Measurements from ENCODE around the gene FHAD1. TPM values are rescaled to one million over a fixed set of nuclear protein-coding genes. Genes with fewer than 3 reads are reported as not detected.
A peak's percentile ranks its signal among the peaks of the same experiment; 100 is the strongest.

FHAD1 gene
- total and polyA plus RNA-seq, 4 donors = under 0.01 to 0.13 (median 0.05) TPM; not detected in 1

DNA sequence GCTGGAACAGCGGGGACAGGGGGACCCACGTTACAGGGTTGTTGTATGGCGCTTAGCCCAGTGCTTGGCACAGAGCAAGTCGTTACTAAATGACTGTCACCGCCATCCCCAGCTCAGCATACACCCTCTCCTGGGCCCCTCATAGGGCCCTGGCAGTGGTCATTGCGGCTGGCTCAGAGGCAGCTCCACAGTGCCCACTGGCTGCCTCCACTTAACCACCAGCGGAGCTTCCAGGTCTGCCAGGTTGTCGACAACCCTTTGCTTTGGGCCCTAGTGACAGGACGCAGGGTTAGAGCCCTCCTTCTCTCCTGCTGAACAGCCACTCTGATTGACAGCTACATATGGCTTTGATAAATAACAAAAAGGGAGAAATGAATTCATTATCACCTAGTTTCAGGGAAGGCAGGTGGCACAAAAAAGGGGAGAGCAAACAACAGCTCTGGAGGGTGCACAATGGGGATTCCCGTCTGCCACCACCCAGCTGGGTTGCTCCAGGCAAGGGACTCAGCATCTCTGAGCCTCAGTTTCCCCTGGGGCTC lies 167.5 kb downstream of the FHAD1 start:
- WGBS = 91% methylated on average over 10 of the region's 10 CpGs
- Histone ChIP-seq H3K4me1 (ENCODE audit: control insufficient read depth in 4 of 4, insufficient read depth in 4 of 4, low read length in 3 of 4) (peaks cover 2 to 10% (median 6%) of the 10 kb centered on the region in 4 donors), H3K4me3 (ENCODE audit: low read depth in 1 of 3, low read length in 3 of 3) (no peak overlapping the region), H3K9ac (ENCODE audit: low read depth in 1 of 2, low read length in 2 of 2) (no peak overlapping the region), H3K27me3 (ENCODE audit: control insufficient read depth in 4 of 4, insufficient read depth in 4 of 4, low read length in 3 of 4) (no peaks in the 10 kb centered on the region), H3K36me3 (ENCODE audit: control insufficient read depth in 4 of 4, insufficient read depth in 3 of 4, low read depth in 1 of 4, low read length in 3 of 4) (no peaks in the 10 kb centered on the region), H3K9me3 (ENCODE audit: control insufficient read depth in 4 of 4, low read length in 3 of 4) (no peaks in the 10 kb centered on the region), H3K27ac (ENCODE audit: low read depth in 1 of 2, low read length in 2 of 2) (no peak overlapping the region)
- no peak for DNase-seq (ENCODE audit: low spot score)
- TF ChIP-seq, protein P1, sequence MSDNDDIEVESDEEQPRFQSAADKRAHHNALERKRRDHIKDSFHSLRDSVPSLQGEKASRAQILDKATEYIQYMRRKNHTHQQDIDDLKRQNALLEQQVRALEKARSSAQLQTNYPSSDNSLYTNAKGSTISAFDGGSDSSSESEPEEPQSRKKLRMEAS (IDR thresholded peaks at IDR 0.05) = no peak
- no peak for TF ChIP-seq JUND (IDR thresholded peaks at IDR 0.05)
- TF ChIP-seq FOXA1 (IDR thresholded peaks at IDR 0.05) = no peak
- TF ChIP-seq EGR1 (IDR thresholded peaks at IDR 0.05; ENCODE audit: low read depth in 2 of 2) = no peak
- TF ChIP-seq NR2F2 (IDR thresholded peaks at IDR 0.05) = no peak
- no peak for TF ChIP-seq GABPA (IDR thresholded peaks at IDR 0.05 in 1 of 2, conservative IDR thresholded peaks at IDR 0.05 in 1 of 2)
- no peak for TF ChIP-seq YY1 (IDR thresholded peaks at IDR 0.05)

DNA sequence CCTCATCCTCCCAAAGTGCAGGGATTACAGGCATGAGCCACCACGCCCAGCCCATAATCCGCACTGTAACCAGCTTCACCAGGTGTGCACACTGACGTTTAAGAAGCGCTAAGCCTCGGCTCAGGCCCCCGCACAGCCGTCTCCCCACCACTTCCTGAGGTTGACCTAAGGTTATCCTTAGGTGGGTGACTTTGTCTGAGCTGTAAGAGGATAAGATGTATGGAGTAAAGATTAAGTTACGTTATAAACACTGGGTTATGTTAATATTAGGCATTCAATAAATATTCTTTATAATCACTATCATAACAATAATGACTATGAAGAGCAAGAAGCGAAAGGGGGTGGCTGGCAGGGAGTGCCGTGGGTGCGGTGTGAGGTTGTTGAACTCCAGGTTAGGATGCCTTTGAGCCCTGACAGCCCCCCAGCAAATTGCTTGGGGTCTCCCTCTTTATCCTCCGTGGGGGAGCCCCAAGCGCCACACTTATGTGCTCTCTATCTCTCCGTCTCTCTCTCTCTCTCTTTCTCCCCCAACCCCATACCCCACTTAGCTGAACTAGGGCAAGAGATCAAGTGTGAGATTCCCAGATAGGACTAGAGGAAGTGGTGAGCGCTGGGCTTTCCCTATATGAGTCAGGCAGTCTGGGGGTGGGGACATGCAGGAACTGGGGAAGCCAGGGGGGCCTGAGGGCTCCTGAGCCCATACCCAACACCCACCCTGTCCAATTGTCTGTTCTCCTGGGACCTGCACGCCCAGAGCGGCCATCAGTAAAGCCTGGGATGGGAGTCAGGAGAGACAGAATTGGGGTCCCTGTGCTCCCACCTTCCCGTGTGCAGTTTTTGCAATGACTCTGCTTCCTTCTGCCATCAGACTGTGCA lies 170.3 kb downstream of the FHAD1 start:
- Histone ChIP-seq H3K27ac (ENCODE audit: low read depth in 1 of 2, low read length in 2 of 2) (peak overlapping the region; percentile 31 to 72), H3K27me3 (ENCODE audit: control insufficient read depth in 4 of 4, insufficient read depth in 4 of 4, low read length in 3 of 4) (no peaks in the 10 kb centered on the region), H3K36me3 (ENCODE audit: control insufficient read depth in 4 of 4, insufficient read depth in 3 of 4, low read depth in 1 of 4, low read length in 3 of 4) (no peaks in the 10 kb centered on the region), H3K4me3 (ENCODE audit: low read depth in 1 of 3, low read length in 3 of 3) (no peak overlapping the region), H3K9me3 (ENCODE audit: control insufficient read depth in 4 of 4, low read length in 3 of 4) (no peaks in the 10 kb centered on the region), H3K9ac (ENCODE audit: low read depth in 1 of 2, low read length in 2 of 2) (no peak overlapping the region), H3K4me1 (ENCODE audit: control insufficient read depth in 4 of 4, insufficient read depth in 4 of 4, low read length in 3 of 4) (peaks cover 0 to 16% (median 14%) of the 10 kb centered on the region in 4 donors)
- 72% methylated on average over 18 of the region's 18 CpGs for WGBS
- TF ChIP-seq JUND (IDR thresholded peaks at IDR 0.05) (peak in 1 of 2 donors; percentile 51), HNF4A (conservative IDR thresholded peaks at IDR 0.05) (no peak)
- DNase-seq (ENCODE audit: low spot score) = no peak

DNA sequence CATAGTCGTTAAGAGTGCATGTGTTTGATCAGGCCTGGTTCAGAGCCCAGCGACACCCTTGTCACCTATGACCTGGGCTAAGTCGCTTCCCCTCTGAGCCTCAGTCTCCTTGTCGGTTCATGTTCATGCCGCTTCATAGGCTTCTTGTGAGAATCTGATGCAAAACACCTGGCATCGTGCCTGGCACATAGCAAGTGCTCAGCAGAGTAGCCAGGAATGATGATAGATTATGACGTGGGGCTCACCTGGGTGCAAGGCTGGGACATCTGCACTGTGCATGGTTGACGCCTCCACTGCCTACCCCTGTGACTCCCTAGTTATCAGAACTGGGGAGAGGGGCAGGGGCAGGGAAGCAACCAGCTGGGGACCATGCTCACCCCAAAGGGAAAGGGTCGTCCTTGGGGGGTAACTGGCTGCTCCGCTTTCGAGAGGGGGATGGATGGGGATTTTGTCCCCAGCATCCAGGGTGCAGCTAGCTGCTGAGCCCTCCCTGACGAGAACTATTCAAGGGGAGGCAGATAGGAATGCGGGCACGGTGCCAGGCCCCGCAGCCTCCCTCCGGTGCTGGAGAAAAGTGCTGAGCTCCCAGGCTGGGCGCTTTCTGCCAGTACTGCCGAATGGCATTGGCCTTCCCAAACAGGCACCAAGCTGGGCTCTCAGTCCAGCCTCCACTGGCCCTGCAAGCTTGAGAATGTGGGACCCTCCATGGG lies 171.9 kb downstream of the FHAD1 start:
- Histone ChIP-seq H3K27me3 (ENCODE audit: control insufficient read depth in 4 of 4, insufficient read depth in 4 of 4, low read length in 3 of 4) (no peaks in the 10 kb centered on the region), H3K9ac (ENCODE audit: low read depth in 1 of 2, low read length in 2 of 2) (no peak overlapping the region), H3K4me1 (ENCODE audit: control insufficient read depth in 4 of 4, insufficient read depth in 4 of 4, low read length in 3 of 4) (peaks cover 0 to 23% (median 18%) of the 10 kb centered on the region in 4 donors), H3K4me3 (ENCODE audit: low read depth in 1 of 3, low read length in 3 of 3) (no peak overlapping the region), H3K27ac (ENCODE audit: low read depth in 1 of 2, low read length in 2 of 2) (no peak overlapping the region), H3K36me3 (ENCODE audit: control insufficient read depth in 4 of 4, insufficient read depth in 3 of 4, low read depth in 1 of 4, low read length in 3 of 4) (no peaks in the 10 kb centered on the region), H3K9me3 (ENCODE audit: control insufficient read depth in 4 of 4, low read length in 3 of 4) (no peaks in the 10 kb centered on the region)
- DNase-seq (ENCODE audit: low spot score) = no peak
- TF ChIP-seq YY1 (IDR thresholded peaks at IDR 0.05) (no peak), SP1 (IDR thresholded peaks at IDR 0.05) (no peak), HNF4G (IDR thresholded peaks at IDR 0.05) (no peak), RAD21 (IDR thresholded peaks at IDR 0.05) (no peak), FOXA2 (IDR thresholded peaks at IDR 0.05) (no peak)
- TF ChIP-seq, protein P2, sequence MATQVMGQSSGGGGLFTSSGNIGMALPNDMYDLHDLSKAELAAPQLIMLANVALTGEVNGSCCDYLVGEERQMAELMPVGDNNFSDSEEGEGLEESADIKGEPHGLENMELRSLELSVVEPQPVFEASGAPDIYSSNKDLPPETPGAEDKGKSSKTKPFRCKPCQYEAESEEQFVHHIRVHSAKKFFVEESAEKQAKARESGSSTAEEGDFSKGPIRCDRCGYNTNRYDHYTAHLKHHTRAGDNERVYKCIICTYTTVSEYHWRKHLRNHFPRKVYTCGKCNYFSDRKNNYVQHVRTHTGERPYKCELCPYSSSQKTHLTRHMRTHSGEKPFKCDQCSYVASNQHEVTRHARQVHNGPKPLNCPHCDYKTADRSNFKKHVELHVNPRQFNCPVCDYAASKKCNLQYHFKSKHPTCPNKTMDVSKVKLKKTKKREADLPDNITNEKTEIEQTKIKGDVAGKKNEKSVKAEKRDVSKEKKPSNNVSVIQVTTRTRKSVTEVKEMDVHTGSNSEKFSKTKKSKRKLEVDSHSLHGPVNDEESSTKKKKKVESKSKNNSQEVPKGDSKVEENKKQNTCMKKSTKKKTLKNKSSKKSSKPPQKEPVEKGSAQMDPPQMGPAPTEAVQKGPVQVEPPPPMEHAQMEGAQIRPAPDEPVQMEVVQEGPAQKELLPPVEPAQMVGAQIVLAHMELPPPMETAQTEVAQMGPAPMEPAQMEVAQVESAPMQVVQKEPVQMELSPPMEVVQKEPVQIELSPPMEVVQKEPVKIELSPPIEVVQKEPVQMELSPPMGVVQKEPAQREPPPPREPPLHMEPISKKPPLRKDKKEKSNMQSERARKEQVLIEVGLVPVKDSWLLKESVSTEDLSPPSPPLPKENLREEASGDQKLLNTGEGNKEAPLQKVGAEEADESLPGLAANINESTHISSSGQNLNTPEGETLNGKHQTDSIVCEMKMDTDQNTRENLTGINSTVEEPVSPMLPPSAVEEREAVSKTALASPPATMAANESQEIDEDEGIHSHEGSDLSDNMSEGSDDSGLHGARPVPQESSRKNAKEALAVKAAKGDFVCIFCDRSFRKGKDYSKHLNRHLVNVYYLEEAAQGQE (IDR thresholded peaks at IDR 0.05) = no peak
- TF ChIP-seq, protein P3, sequence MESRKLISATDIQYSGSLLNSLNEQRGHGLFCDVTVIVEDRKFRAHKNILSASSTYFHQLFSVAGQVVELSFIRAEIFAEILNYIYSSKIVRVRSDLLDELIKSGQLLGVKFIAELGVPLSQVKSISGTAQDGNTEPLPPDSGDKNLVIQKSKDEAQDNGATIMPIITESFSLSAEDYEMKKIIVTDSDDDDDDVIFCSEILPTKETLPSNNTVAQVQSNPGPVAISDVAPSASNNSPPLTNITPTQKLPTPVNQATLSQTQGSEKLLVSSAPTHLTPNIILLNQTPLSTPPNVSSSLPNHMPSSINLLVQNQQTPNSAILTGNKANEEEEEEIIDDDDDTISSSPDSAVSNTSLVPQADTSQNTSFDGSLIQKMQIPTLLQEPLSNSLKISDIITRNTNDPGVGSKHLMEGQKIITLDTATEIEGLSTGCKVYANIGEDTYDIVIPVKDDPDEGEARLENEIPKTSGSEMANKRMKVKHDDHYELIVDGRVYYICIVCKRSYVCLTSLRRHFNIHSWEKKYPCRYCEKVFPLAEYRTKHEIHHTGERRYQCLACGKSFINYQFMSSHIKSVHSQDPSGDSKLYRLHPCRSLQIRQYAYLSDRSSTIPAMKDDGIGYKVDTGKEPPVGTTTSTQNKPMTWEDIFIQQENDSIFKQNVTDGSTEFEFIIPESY (IDR thresholded peaks at IDR 0.05) = no peak
- TF ChIP-seq, protein P4, sequence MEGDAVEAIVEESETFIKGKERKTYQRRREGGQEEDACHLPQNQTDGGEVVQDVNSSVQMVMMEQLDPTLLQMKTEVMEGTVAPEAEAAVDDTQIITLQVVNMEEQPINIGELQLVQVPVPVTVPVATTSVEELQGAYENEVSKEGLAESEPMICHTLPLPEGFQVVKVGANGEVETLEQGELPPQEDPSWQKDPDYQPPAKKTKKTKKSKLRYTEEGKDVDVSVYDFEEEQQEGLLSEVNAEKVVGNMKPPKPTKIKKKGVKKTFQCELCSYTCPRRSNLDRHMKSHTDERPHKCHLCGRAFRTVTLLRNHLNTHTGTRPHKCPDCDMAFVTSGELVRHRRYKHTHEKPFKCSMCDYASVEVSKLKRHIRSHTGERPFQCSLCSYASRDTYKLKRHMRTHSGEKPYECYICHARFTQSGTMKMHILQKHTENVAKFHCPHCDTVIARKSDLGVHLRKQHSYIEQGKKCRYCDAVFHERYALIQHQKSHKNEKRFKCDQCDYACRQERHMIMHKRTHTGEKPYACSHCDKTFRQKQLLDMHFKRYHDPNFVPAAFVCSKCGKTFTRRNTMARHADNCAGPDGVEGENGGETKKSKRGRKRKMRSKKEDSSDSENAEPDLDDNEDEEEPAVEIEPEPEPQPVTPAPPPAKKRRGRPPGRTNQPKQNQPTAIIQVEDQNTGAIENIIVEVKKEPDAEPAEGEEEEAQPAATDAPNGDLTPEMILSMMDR (IDR thresholded peaks at IDR 0.05; ENCODE audit: low read depth, low read length, missing input control) = no peak
- TF ChIP-seq, protein P1 (IDR thresholded peaks at IDR 0.05) = no peak
- 86% methylated on average over 18 of the region's 18 CpGs for WGBS

Measured in liver (tissue), 9 donors.